A549 (cell line): ENCODE data around the gene KIF5B. TPM values are rescaled to one million over a fixed set of nuclear protein-coding genes. Genes with fewer than 3 reads are reported as not detected.

Experiments used
- ATAC-seq, 2 experiments: fragments of 200-7000 bp in 1 of 2; fragments of >200 bp in 1 of 2; cut with Nextera tagmentation in 1 of 2; cut with Tn5 transposase in 1 of 2; 3 replicates each; pipeline versions ENCODE4 v1.8.0 to v1.9.1; 2018 to 2020; ENCODE audit warnings: mild to moderate bottlenecking in 1 of 2, moderate library complexity in 1 of 2
- CTCF ChIA-PET: fragments of 300-600 bp; sonication (Branson Sonifier 250); formaldehyde crosslinking; extraction: SDS; loops from one replicate; lab custom pipeline; 2021; ENCODE audit warnings: antibody characterized with exemption, inconsistent platforms; lab: Yijun Ruan, JAX
- POLR2A ChIA-PET: fragments of 350-600 bp; formaldehyde crosslinking; extraction: SDS; loops from one replicate; lab custom pipeline; 2021; ENCODE audit warnings: antibody characterized with exemption, inconsistent platforms; lab: Yijun Ruan, JAX
- DNase-seq, 2 experiments: peaks; one replicate each; pipeline versions ENCODE4 v3.0.0 to v3.0.0-alpha.2; 2011 to 2016; ENCODE audit warnings: low read depth in 1 of 2, low spot score in 1 of 2
- FAIRE-seq: peaks from 2 replicates; lab custom pipeline; 2011; peaks lifted over from hg19 to GRCh38; lab: Jason Lieb, UNC
- H3K27ac ChIP-seq, 2 experiments: fragments of >200 bp; sonication (Bioruptor Twin); formaldehyde crosslinking; 3 replicates each; pipeline ENCODE4 v1.5.1; 2016 to 2017
- H3K4me1 ChIP-seq: fragments of >200 bp; sonication (Bioruptor Twin); formaldehyde crosslinking; 3 replicates; pipeline ENCODE4 v1.6.1; 2016
- H3K4me2 ChIP-seq: fragments of >200 bp; sonication (Bioruptor Twin); formaldehyde crosslinking; 3 replicates; pipeline ENCODE4 v1.6.1; 2016
- H3K4me3 ChIP-seq: fragments of >200 bp; sonication (Bioruptor Twin); formaldehyde crosslinking; 3 replicates; pipeline ENCODE4 v1.5.1; 2016
- H3K9me3 ChIP-seq: fragments of >200 bp; sonication (Bioruptor Twin); formaldehyde crosslinking; 3 replicates; pipeline ENCODE4 v1.6.1; 2016
- BCL3 ChIP-seq: fragments of >200 bp; sonication (Bioruptor Twin); formaldehyde crosslinking; IDR thresholded peaks from 3 replicates; pipeline ENCODE4 v1.6.1; 2016
- CHD4 ChIP-seq: fragments of 200-600 bp; sonication (generic); IDR thresholded peaks from 2 replicates; pipeline ENCODE4 v1.6.1; 2016; ENCODE audit warnings: antibody characterized with exemption, mild to moderate bottlenecking, borderline replicate concordance
- EP300 ChIP-seq, 2 experiments: fragments of >200 bp; sonication (Bioruptor Twin); formaldehyde crosslinking; IDR thresholded peaks; 2 replicates in 1 of 2; 3 replicates in 1 of 2; pipeline ENCODE4 v1.6.1; 2016 to 2017
- FOSB ChIP-seq: fragments of 250-450 bp; sonication (Bioruptor Pico); IDR thresholded peaks from 2 replicates; pipeline ENCODE4 v1.5.0; 2020; ENCODE audit warnings: mild to moderate bottlenecking, moderate library complexity
- GATA3 ChIP-seq: IDR thresholded peaks from 2 replicates; pipeline ENCODE4 v1.6.1; 2012; ENCODE audit warnings: borderline replicate concordance
- MYC ChIP-seq: IDR thresholded peaks from 2 replicates; pipeline ENCODE4 v1.6.1; 2012; ENCODE audit warnings: mild to moderate bottlenecking, inconsistent platforms, low read length, improper control_type of control experiment, borderline replicate concordance
- NFE2L2 ChIP-seq: fragments of 150-350 bp; conservative IDR thresholded peaks from 2 replicates; pipeline ENCODE4 v1.6.1; 2014; ENCODE audit warnings: low read length
- POLR2AphosphoS2 ChIP-seq: conservative IDR thresholded peaks from 2 replicates; pipeline ENCODE4 v1.6.1; 2012; ENCODE audit warnings: low read length, improper control_type of control experiment, inconsistent platforms
- SREBF2 ChIP-seq: fragments of 450-650 bp; IDR thresholded peaks from 2 replicates; pipeline ENCODE4 v1.6.1; 2014; ENCODE audit warnings: mild to moderate bottlenecking, moderate library complexity
- TP53 ChIP-seq: fragments of 250-450 bp; sonication (Bioruptor Pico); IDR thresholded peaks from 2 replicates; pipeline ENCODE4 v1.5.0; 2021; ENCODE audit warnings: mild to moderate bottlenecking, moderate library complexity
- USF2 ChIP-seq: fragments of 450-650 bp; IDR thresholded peaks from 2 replicates; pipeline ENCODE4 v1.6.1; 2014; ENCODE audit warnings: antibody characterized with exemption
- WGBS: methylation state at CpG from one replicate; pipeline ENCODE4 v1.1.6; 2017; ENCODE audit errors: missing lambda C conversion rate; 5-methylcytosine and 5-hydroxymethylcytosine counted together
- polyA plus RNA-seq, 4 experiments: library from polyadenylated mRNA; depleted of rRNA in 3 of 4; stranded (reverse); fragments of >200 nt; fragmentation: RNase III in 1 of 4; extraction: RNeasy Plus Mini Kit Qiagen cat#74134 plus additional on column Dnase treatment in 1 of 4; gene quantifications; 2 replicates in 3 of 4; 3 replicates in 1 of 4; pipeline ENCODE4 v1.2.3, GENCODE V29; 2011 to 2017
- TF ChIP-seq, protein P1 (sequence below): IDR thresholded peaks from 2 replicates; pipeline ENCODE4 v1.6.1; 2012
- TF ChIP-seq, protein P2 (sequence below): fragments of >200 bp; sonication (Bioruptor Twin); formaldehyde crosslinking; IDR thresholded peaks from 3 replicates; pipeline ENCODE4 v1.5.1; 2016
- TF ChIP-seq, protein P3 (sequence below): fragments of >200 bp; sonication (Bioruptor Twin); formaldehyde crosslinking; IDR thresholded peaks from 2 replicates; pipeline ENCODE4 v1.6.1; 2016

The KIF5B gene
- polyA plus RNA-seq, 2 of the 4 experiments (the other 2 are of a cell fraction), result 81.9 to 124 TPM

GRCh38 chr10:32073128-32073527 lies 16.9 kb upstream of the KIF5B start:
- Histone ChIP-seq H3K4me3 (no peak overlapping the region), H3K4me1 (peaks cover 8% of the 10 kb centered on the region), H3K4me2 (no peak overlapping the region), H3K27ac (no peak overlapping the region), H3K9me3 (no peaks in the 10 kb centered on the region)
- WGBS, result 89% methylated on average over 5 of the region's 5 CpGs
- ATAC-seq, result no peak
- ChIA-PET CTCF (no interaction called here), POLR2A (no interaction called here)
- FAIRE-seq, result no peak
- DNase-seq, result no peak
- TF ChIP-seq, protein P1, sequence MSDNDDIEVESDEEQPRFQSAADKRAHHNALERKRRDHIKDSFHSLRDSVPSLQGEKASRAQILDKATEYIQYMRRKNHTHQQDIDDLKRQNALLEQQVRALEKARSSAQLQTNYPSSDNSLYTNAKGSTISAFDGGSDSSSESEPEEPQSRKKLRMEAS, result no peak
- no peak for TF ChIP-seq EP300 (IDR thresholded peaks at IDR 0.05)
- TF ChIP-seq TP53, result no peak
- TF ChIP-seq GATA3, result no peak
- no peak for TF ChIP-seq USF2
- no peak for TF ChIP-seq MYC

DNA sequence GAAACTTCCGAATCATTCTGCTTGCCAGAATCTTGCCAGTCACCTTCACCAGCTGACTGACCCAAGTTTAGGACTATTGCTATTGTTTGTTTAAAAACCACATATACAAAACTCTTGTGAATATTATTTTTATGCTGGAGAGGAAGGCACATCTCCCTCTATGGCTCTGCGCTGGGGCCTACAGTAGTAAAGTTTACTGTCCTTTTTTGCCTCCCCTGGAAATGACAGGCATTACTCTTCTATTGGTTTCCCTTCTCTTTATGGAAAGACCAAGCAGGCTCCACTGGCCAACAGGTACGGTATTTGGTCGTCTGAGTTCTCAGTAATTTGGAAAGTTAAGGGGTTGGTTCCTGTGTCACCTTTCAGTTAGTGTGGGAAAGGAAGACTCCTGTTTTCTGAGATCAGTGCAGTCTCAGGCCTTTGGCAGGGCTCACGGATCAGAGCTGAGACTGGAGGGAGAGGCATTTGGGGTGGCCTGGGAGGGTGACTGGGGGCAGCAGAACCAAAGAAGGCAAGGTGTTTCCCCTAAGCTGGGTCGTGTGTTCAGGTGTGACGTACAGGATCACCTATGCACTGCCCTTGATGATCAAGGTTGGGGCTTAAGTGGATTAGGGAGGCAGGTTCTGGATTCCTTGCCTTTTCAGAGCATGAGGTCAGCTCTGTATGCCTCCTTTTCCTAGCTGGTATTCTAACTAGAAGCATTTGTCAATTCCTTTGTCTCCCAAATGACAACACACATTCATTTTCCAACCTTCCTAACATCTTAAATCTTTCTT lies 16.0 kb upstream of the KIF5B start:
- POLR2A ChIA-PET, result no interaction called here
- DNase-seq (no peak), FAIRE-seq (no peak), ATAC-seq (peak in 1 of 2 experiments; percentile 39; a peak in 1 of 6 replicates)
- no peaks in the 10 kb centered on the region for H3K9me3 ChIP-seq
- H3K4me2 ChIP-seq, result no peak overlapping the region
- no peak overlapping the region for H3K27ac ChIP-seq
- TF ChIP-seq FOSB (CRISPR knock-in tag), result no peak
- 74% methylated on average over 7 of the region's 7 CpGs for WGBS
- no peak overlapping the region for H3K4me3 ChIP-seq
- no peaks in the 10 kb centered on the region; the same call in 2 of the 3 replicates for H3K4me1 ChIP-seq
- CTCF ChIA-PET, result interaction anchor here (0.9 kb wide), 1 partner anchor 210 kb away, joined by 3 read pairs; no protein-coding TSS in a partner anchor

DNA sequence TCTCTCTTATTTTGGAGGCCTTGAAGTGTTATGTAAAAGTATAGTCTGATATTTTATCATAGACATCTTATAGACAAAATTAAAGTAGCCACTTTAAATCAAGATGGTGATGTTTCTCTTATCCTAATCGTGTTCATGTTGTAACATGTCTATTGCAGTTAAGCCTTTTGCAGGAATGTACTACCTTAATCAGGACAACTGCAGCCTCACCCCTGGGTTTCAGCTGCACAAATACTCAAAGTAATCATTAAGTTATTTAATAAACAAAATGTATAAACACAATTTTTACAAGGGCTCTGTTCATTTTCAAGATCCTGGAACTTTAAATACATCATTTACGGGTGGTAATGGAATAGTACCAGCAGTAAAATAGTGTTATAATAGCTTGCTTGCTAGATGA lies 14.4 kb upstream of the KIF5B start:
- TF ChIP-seq SREBF2 (no peak), POLR2AphosphoS2 (no peak), NFE2L2 (no peak), CHD4 (no peak), FOSB (CRISPR knock-in tag) (no peak), BCL3 (no peak), USF2 (no peak)
- TF ChIP-seq, protein P2, sequence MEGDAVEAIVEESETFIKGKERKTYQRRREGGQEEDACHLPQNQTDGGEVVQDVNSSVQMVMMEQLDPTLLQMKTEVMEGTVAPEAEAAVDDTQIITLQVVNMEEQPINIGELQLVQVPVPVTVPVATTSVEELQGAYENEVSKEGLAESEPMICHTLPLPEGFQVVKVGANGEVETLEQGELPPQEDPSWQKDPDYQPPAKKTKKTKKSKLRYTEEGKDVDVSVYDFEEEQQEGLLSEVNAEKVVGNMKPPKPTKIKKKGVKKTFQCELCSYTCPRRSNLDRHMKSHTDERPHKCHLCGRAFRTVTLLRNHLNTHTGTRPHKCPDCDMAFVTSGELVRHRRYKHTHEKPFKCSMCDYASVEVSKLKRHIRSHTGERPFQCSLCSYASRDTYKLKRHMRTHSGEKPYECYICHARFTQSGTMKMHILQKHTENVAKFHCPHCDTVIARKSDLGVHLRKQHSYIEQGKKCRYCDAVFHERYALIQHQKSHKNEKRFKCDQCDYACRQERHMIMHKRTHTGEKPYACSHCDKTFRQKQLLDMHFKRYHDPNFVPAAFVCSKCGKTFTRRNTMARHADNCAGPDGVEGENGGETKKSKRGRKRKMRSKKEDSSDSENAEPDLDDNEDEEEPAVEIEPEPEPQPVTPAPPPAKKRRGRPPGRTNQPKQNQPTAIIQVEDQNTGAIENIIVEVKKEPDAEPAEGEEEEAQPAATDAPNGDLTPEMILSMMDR, result no peak
- TF ChIP-seq, protein P3, sequence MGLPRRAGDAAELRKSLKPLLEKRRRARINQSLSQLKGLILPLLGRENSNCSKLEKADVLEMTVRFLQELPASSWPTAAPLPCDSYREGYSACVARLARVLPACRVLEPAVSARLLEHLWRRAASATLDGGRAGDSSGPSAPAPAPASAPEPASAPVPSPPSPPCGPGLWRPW, result no peak

More for the DNA sequence above, 14.4 kb upstream of the KIF5B start:
- peaks cover under 1% of the 10 kb centered on the region; the same call in 1 of the 3 replicates for H3K9me3 ChIP-seq
- CTCF ChIA-PET, result no interaction called here
- WGBS, result 67% methylated on average over 2 of the region's 2 CpGs
- POLR2A ChIA-PET, result no interaction called here
- no peak overlapping the region for H3K4me3 ChIP-seq
- no peak overlapping the region for H3K4me2 ChIP-seq
- DNase-seq (no peak), FAIRE-seq (no peak), ATAC-seq (no peak)
- no peak overlapping the region for H3K27ac ChIP-seq
- H3K4me1 ChIP-seq, result no peaks in the 10 kb centered on the region
